ENCODE measurements around the gene SRM.
"Not testable (repeated sequence)": the region's sequence is repeated elsewhere in the genome, so short reads cannot be mapped to it uniquely, and the experiment has no call there.

SRM gene

GRCh38 chr1:11071463-11072215 is 11.8 kb upstream of the SRM start:
- Mint-ChIP-seq H3K27me3 (no peaks in the 10 kb centered on the region), H3K4me1 (ENCODE audit: low read depth) (peaks cover 2% of the 10 kb centered on the region), H3K36me3 (peaks cover 3% of the 10 kb centered on the region), H3K9me3 (ENCODE audit: low read depth) (no peaks in the 10 kb centered on the region), H3K27ac (peak overlapping the region; percentile 75), H3K4me3 (no peak overlapping the region)

GRCh38 chr1:11070876-11071275 is 11.1 kb upstream of the SRM start:
- Mint-ChIP-seq H3K27ac (peak overlapping the region; percentile 75), H3K4me1 (ENCODE audit: low read depth) (peaks cover 2% of the 10 kb centered on the region), H3K9me3 (ENCODE audit: low read depth) (no peaks in the 10 kb centered on the region), H3K4me3 (no peak overlapping the region), H3K36me3 (peaks cover 4% of the 10 kb centered on the region), H3K27me3 (no peaks in the 10 kb centered on the region)

GRCh38 chr1:11068600-11069473 is 9.0 kb upstream of the SRM start:
- peak overlapping the region; percentile 81 for H3K27ac Mint-ChIP-seq
- H3K4me1 Mint-ChIP-seq (ENCODE audit: low read depth): peaks cover 2% of the 10 kb centered on the region
- H3K9me3 Mint-ChIP-seq (ENCODE audit: low read depth): no peaks in the 10 kb centered on the region
- H3K4me3 Mint-ChIP-seq: no peak overlapping the region
- no peaks in the 10 kb centered on the region for H3K27me3 Mint-ChIP-seq
- H3K36me3 Mint-ChIP-seq: peaks cover 4% of the 10 kb centered on the region

- Mint-ChIP-seq H3K4me3 (no peak overlapping the region), H3K27me3 (no peaks in the 10 kb centered on the region), H3K27ac (no peak overlapping the region), H3K9me3 (ENCODE audit: low read depth) (no peaks in the 10 kb centered on the region), H3K36me3 (peaks cover 4% of the 10 kb centered on the region), H3K4me1 (ENCODE audit: low read depth) (peaks cover 6% of the 10 kb centered on the region)
Measured at GRCh38 chr1:11067716-11068599, 8.1 kb upstream of the SRM start.

- H3K4me1 Mint-ChIP-seq (ENCODE audit: low read depth): peaks cover 23% of the 10 kb centered on the region
- H3K36me3 Mint-ChIP-seq: peaks cover 4% of the 10 kb centered on the region
- no peak overlapping the region for H3K27ac Mint-ChIP-seq
- no peaks in the 10 kb centered on the region for H3K27me3 Mint-ChIP-seq
- H3K9me3 Mint-ChIP-seq (ENCODE audit: low read depth): no peaks in the 10 kb centered on the region
- no peak overlapping the region for H3K4me3 Mint-ChIP-seq
Measured at GRCh38 chr1:11065796-11066195, 6.0 kb upstream of the SRM start.

- no peaks in the 10 kb centered on the region for H3K9me3 Mint-ChIP-seq (ENCODE audit: low read depth)
- H3K27ac Mint-ChIP-seq: no peak overlapping the region
- H3K27me3 Mint-ChIP-seq: no peaks in the 10 kb centered on the region
- peaks cover 4% of the 10 kb centered on the region for H3K36me3 Mint-ChIP-seq
- H3K4me1 Mint-ChIP-seq (ENCODE audit: low read depth): peaks cover 26% of the 10 kb centered on the region
- H3K4me3 Mint-ChIP-seq: no peak overlapping the region
Measured at GRCh38 chr1:11064942-11065341, 5.1 kb upstream of the SRM start.

GRCh38 chr1:11063937-11064537 is 4.2 kb upstream of the SRM start:
- H3K36me3 Mint-ChIP-seq: not testable (repeated sequence)
- Mint-ChIP-seq H3K4me1 (ENCODE audit: low read depth) (peaks cover 24% of the 10 kb centered on the region), H3K27ac (peak overlapping the region; percentile 83)

GRCh38 chr1:11062965-11063401 is 3.2 kb upstream of the SRM start:
- Mint-ChIP-seq H3K4me1 (ENCODE audit: low read depth) (peaks cover 27% of the 10 kb centered on the region), H3K27me3 (no peaks in the 10 kb centered on the region), H3K9me3 (ENCODE audit: low read depth) (no peaks in the 10 kb centered on the region), H3K36me3 (peaks cover 2% of the 10 kb centered on the region), H3K4me3 (peak overlapping the region; percentile 75), H3K27ac (peak overlapping the region; percentile 83)

More at GRCh38 chr1:11063937-11064537, 4.2 kb upstream of the SRM start:
- not testable (repeated sequence) for H3K4me3 Mint-ChIP-seq; H3K9me3 Mint-ChIP-seq (ENCODE audit: low read depth); H3K27me3 Mint-ChIP-seq

GRCh38 chr1:11061652-11062365 is 2.0 kb upstream of the SRM start:
- peak overlapping the region; percentile 91 for H3K4me3 Mint-ChIP-seq
- peaks cover 2% of the 10 kb centered on the region for H3K36me3 Mint-ChIP-seq
- peaks cover 30% of the 10 kb centered on the region for H3K4me1 Mint-ChIP-seq (ENCODE audit: low read depth)
- peak overlapping the region; percentile 97 for H3K27ac Mint-ChIP-seq
- H3K27me3 Mint-ChIP-seq: no peaks in the 10 kb centered on the region
- H3K9me3 Mint-ChIP-seq (ENCODE audit: low read depth): no peaks in the 10 kb centered on the region

GRCh38 chr1:11059155-11059967 is 457 bp downstream of the SRM start:
- Mint-ChIP-seq H3K4me3 (peak overlapping the region; percentile 94), H3K9me3 (ENCODE audit: low read depth) (no peaks in the 10 kb centered on the region), H3K27ac (peak overlapping the region; percentile 91), H3K4me1 (ENCODE audit: low read depth) (peaks cover 32% of the 10 kb centered on the region), H3K27me3 (no peaks in the 10 kb centered on the region), H3K36me3 (peaks cover 1% of the 10 kb centered on the region)

- Mint-ChIP-seq H3K4me1 (ENCODE audit: low read depth) (peaks cover 32% of the 10 kb centered on the region), H3K27me3 (no peaks in the 10 kb centered on the region), H3K4me3 (peak overlapping the region; percentile 94), H3K9me3 (ENCODE audit: low read depth) (no peaks in the 10 kb centered on the region), H3K27ac (peak overlapping the region; percentile 91), H3K36me3 (peaks cover 2% of the 10 kb centered on the region)
Measured at GRCh38 chr1:11058595-11059154, 1.1 kb downstream of the SRM start.

- Mint-ChIP-seq H3K4me1 (ENCODE audit: low read depth) (peaks cover 28% of the 10 kb centered on the region), H3K36me3 (peaks cover 2% of the 10 kb centered on the region), H3K27ac (peak overlapping the region; percentile 54), H3K27me3 (no peaks in the 10 kb centered on the region), H3K9me3 (ENCODE audit: low read depth) (no peaks in the 10 kb centered on the region), H3K4me3 (peak overlapping the region; percentile 94)
Measured at GRCh38 chr1:11058026-11058425, 1.8 kb downstream of the SRM start.

- no peaks in the 10 kb centered on the region for H3K27me3 Mint-ChIP-seq
- peaks cover 2% of the 10 kb centered on the region for H3K36me3 Mint-ChIP-seq
- peaks cover 23% of the 10 kb centered on the region for H3K4me1 Mint-ChIP-seq (ENCODE audit: low read depth)
- H3K27ac Mint-ChIP-seq: peak overlapping the region; percentile 34
- no peaks in the 10 kb centered on the region for H3K9me3 Mint-ChIP-seq (ENCODE audit: low read depth)
- H3K4me3 Mint-ChIP-seq: peak overlapping the region; percentile 94
Measured at GRCh38 chr1:11057477-11057876, 2.3 kb downstream of the SRM start.
